GM12878 (cell line): ENCODE measurements around the gene CLSTN2. TPM values are rescaled to one million over a fixed set of nuclear protein-coding genes. Genes with fewer than 3 reads are reported as not detected.

ENCODE experiments used
- ATAC-seq: fragments of 200-7000 bp; cut with Tn5 transposase; 3 replicates; pipeline ENCODE4 v1.9.1; 2020; ENCODE audit warnings: mild to moderate bottlenecking, moderate library complexity
- BruUV-seq: library from RNA; stranded (reverse); fragments of 400-500 nt; replicated peaks from 2 replicates; lab custom pipeline; 2021; lab: Mats Ljungman, UMichigan
- CTCF ChIA-PET: fragments of 300-600 bp; sonication (Branson Sonifier 250); formaldehyde crosslinking; extraction: SDS; loops from one replicate; lab custom pipeline; 2021; ENCODE audit warnings: inconsistent platforms; lab: Yijun Ruan, JAX
- POLR2A ChIA-PET: fragments of 350-600 bp; formaldehyde crosslinking; extraction: SDS; loops from one replicate; lab custom pipeline; 2021; ENCODE audit warnings: inconsistent platforms; lab: Charles Lee
- RAD21 ChIA-PET: fragments of 300-600 bp; sonication (Branson Sonifier 250); formaldehyde crosslinking; loops from one replicate; lab custom pipeline; 2023; ENCODE audit warnings: antibody characterized with exemption; ENCODE audit not compliant: unreplicated experiment; lab: Charles Lee
- SMC1A ChIA-PET: fragments of 300-600 bp; sonication (Branson Sonifier 250); formaldehyde crosslinking; loops from one replicate; lab custom pipeline; 2023; ENCODE audit not compliant: unreplicated experiment, uncharacterized antibody; lab: Charles Lee
- DNase-seq: peaks from one replicate; pipeline ENCODE4 v3.0.0-alpha.2; 2011; ENCODE audit warnings: low read depth, low spot score
- FAIRE-seq: peaks from 3 replicates; lab custom pipeline; 2011; peaks lifted over from hg19 to GRCh38; lab: Jason Lieb, UNC
- H2AFZ ChIP-seq: 2 replicates; pipeline ENCODE4 v1.6.0; 2011; ENCODE audit warnings: low read depth, low read length, control low read depth; ENCODE audit not compliant: control insufficient read depth
- H3K27ac ChIP-seq: 2 replicates; pipeline ENCODE4 v1.5.1; 2011; ENCODE audit warnings: control low read depth; ENCODE audit not compliant: control insufficient read depth, insufficient read depth
- H3K27me3 ChIP-seq, 2 experiments: replicated peaks in 1 of 2; 2 replicates each; pipeline versions ENCODE4 v1.6.0 to v1.6.1; 2011; ENCODE audit warnings: low read length in 1 of 2; ENCODE audit not compliant: control insufficient read depth in 2 of 2, insufficient read depth in 2 of 2
- H3K36me3 ChIP-seq, 2 experiments: 2 replicates each; pipeline ENCODE4 v1.5.1; 2011; ENCODE audit warnings: low read length in 1 of 2; ENCODE audit not compliant: control insufficient read depth in 2 of 2, insufficient read depth in 2 of 2
- H3K4me1 ChIP-seq: 2 replicates; pipeline ENCODE4 v1.6.1; 2011; ENCODE audit warnings: mild to moderate bottlenecking, low read length, moderate library complexity, mixed read lengths; ENCODE audit not compliant: control insufficient read depth, insufficient read depth
- H3K4me2 ChIP-seq: 2 replicates; pipeline ENCODE4 v1.6.0; 2011; ENCODE audit warnings: control low read depth; ENCODE audit not compliant: control insufficient read depth, insufficient read depth
- H3K4me3 ChIP-seq: fragments of 200-600 bp; sonication (generic); 2 replicates; pipeline ENCODE4 v1.5.1; 2016
- H3K79me2 ChIP-seq: 2 replicates; pipeline ENCODE4 v1.6.0; 2011; ENCODE audit warnings: low read length; ENCODE audit not compliant: control insufficient read depth, insufficient read depth
- H3K9ac ChIP-seq: 2 replicates; pipeline ENCODE4 v1.8.0; 2011; ENCODE audit warnings: low read length, control low read depth, mixed read lengths; ENCODE audit not compliant: control insufficient read depth, insufficient read depth
- H3K9me3 ChIP-seq: replicated peaks from 3 replicates; pipeline ENCODE4 v1.5.1; 2011; ENCODE audit warnings: mild to moderate bottlenecking, low read length; ENCODE audit not compliant: control insufficient read depth, insufficient read depth
- H4K20me1 ChIP-seq: 2 replicates; pipeline ENCODE4 v1.6.0; 2011; ENCODE audit not compliant: control insufficient read depth, insufficient read depth
- CBFB ChIP-seq: IDR thresholded peaks from 2 replicates; pipeline ENCODE4 v1.6.1; 2016; ENCODE audit warnings: antibody characterized with exemption, low read depth
- EED ChIP-seq: sonication (generic); IDR thresholded peaks from 2 replicates; pipeline ENCODE4 v1.6.1; 2016; ENCODE audit warnings: antibody characterized with exemption, low read depth
- IKZF2 ChIP-seq, 2 experiments: fragments of 450-650 bp; IDR thresholded peaks; 2 replicates each; pipeline ENCODE4 v1.6.1; 2017; ENCODE audit warnings: mild to moderate bottlenecking in 2 of 2, moderate library complexity in 2 of 2
- IRF4 ChIP-seq: IDR thresholded peaks from 2 replicates; pipeline ENCODE4 v1.6.1; 2011; ENCODE audit warnings: low read depth, low read length
- NR2F1 ChIP-seq: fragments of 450-650 bp; conservative IDR thresholded peaks from 2 replicates; pipeline ENCODE4 v1.6.1; 2017; ENCODE audit warnings: mild to moderate bottlenecking
- PAX8 ChIP-seq: fragments of 450-650 bp; IDR thresholded peaks from 2 replicates; pipeline ENCODE4 v1.6.1; 2017; ENCODE audit warnings: mild to moderate bottlenecking, moderate library complexity
- POLR2A ChIP-seq: IDR thresholded peaks from 2 replicates; pipeline ENCODE4 v1.6.1; 2011; ENCODE audit warnings: low read depth, mild to moderate bottlenecking, low read length
- RFX5 ChIP-seq: IDR thresholded peaks from 2 replicates; pipeline ENCODE4 v1.6.1; 2011; ENCODE audit warnings: low read depth, low read length, improper control_type of control experiment
- RUNX3 ChIP-seq: IDR thresholded peaks from 2 replicates; pipeline ENCODE4 v1.6.1; 2012; ENCODE audit warnings: low read length, inconsistent platforms
- SRF ChIP-seq, 2 experiments: IDR thresholded peaks; 2 replicates each; pipeline ENCODE4 v1.6.1; 2011; ENCODE audit warnings: low read depth in 2 of 2, low read length in 2 of 2, mild to moderate bottlenecking in 1 of 2, moderate library complexity in 1 of 2
- ZBTB33 ChIP-seq: fragments of 450-650 bp; IDR thresholded peaks from 2 replicates; pipeline ENCODE4 v1.6.1; 2017; ENCODE audit warnings: mild to moderate bottlenecking
- WGBS: methylation state at CpG from one replicate; pipeline ENCODE4 v1.1.6; 2016; ENCODE audit warnings: low lambda C conversion rate; ENCODE audit not compliant: insufficient replicate concordance, insufficient coverage; ENCODE audit errors: missing lambda C conversion rate; 5-methylcytosine and 5-hydroxymethylcytosine counted together
- in situ Hi-C: fragments of 300-500 bp; cut with MboI; formaldehyde crosslinking; loops from 9 replicates; pipeline ENCODE4 v1.14.3; 2018; ENCODE audit warnings: mixed read lengths
- intact Hi-C: fragments of 100-400 bp; cut with micrococcal nuclease; formaldehyde crosslinking; loops from one replicate; pipeline ENCODE4 v1.14.2; 2022; ENCODE audit not compliant: unreplicated experiment
- polyA plus RNA-seq, 11 experiments: library from polyadenylated mRNA; depleted of rRNA in 4 of 11; unstranded in 6 of 11; stranded (reverse) in 5 of 11; fragments of >200 nt; fragmentation: Nextera tagmentation in 4 of 11; fragmentation: Illumina TruSeq in 1 of 11; extraction: Ambion mirVana in 4 of 11; extraction: Trizol in 1 of 11; gene quantifications; 1 replicate in 1 of 11; 2 replicates in 10 of 11; pipeline versions ENCODE4 v1.2.1 to v1.2.3, GENCODE V29; 2011 to 2016; ENCODE audit warnings: inconsistent platforms in 2 of 11, missing spikeins in 2 of 11, low read depth in 1 of 11
- total RNA-seq, 4 experiments: library from RNA; depleted of rRNA in 3 of 4; stranded (reverse); fragments of >200 nt in 3 of 4; fragmentation: Illumina TruSeq in 1 of 4; extraction: Trizol in 1 of 4; gene quantifications; 2 replicates each; pipeline versions ENCODE4 v1.2.1 to v1.2.3, GENCODE V29; 2013 to 2021
- TF ChIP-seq, protein P1 (sequence below): IDR thresholded peaks from 2 replicates; pipeline ENCODE4 v1.6.1; 2012; ENCODE audit warnings: mild to moderate bottlenecking, low read depth, low read length
- TF ChIP-seq, protein P2 (sequence below): IDR thresholded peaks from 2 replicates; pipeline ENCODE4 v1.6.1; 2011; ENCODE audit warnings: low read depth, mild to moderate bottlenecking, low read length, moderate library complexity, borderline replicate concordance; ENCODE audit errors: extremely low read depth
- TF ChIP-seq, protein P3 (sequence below): fragments of 450-650 bp; IDR thresholded peaks from 2 replicates; pipeline ENCODE4 v1.6.1; 2017; ENCODE audit warnings: low read depth, mild to moderate bottlenecking, moderate library complexity
- TF ChIP-seq, protein P4 (sequence below): fragments of 450-650 bp; IDR thresholded peaks from 2 replicates; pipeline ENCODE4 v1.6.1; 2017; ENCODE audit warnings: mild to moderate bottlenecking, moderate library complexity

CLSTN2 gene
- total and polyA plus RNA-seq, 10 of the 15 experiments (the other 5 are each of a cell fraction or from before 2014, with no cell fraction given) = under 0.01 to 0.10 (median under 0.01) TPM; not detected in 5

DNA sequence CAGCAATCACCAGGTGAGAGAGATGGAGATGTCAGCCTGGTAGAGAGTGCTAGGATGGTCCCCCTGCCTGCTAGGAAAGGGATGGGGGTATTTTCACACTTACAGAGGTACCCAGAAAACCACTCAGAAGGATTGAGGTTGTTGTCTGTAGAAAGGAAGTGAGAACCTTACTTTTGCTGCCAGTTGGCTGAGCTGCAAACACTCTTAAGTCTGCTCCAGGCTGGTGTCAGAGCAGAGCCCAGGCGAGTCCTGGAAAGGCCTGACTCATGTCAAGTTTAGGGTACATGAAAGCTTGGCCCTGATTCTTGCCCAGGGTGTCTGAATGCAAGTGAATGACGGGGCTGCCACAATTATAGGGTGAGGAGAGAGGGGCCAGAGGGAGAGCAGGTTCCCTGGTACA is 528.4 kb downstream of the CLSTN2 start:
- Histone ChIP-seq H3K27ac (no peak overlapping the region), H3K27me3 (peaks cover 0 to 5% of the 10 kb centered on the region in 2 experiments; a peak in 2 of 4 replicates), H3K79me2 (no peaks in the 10 kb centered on the region), H2AFZ (no peak overlapping the region), H4K20me1 (no peaks in the 10 kb centered on the region), H3K9me3 (no peaks in the 10 kb centered on the region), H3K4me1 (no peaks in the 10 kb centered on the region), H3K36me3 (no peaks in the 10 kb centered on the region), H3K4me2 (no peak overlapping the region), H3K4me3 (no peak overlapping the region), H3K9ac (no peak overlapping the region)
- RAD21 ChIA-PET = no interaction called here
- BruUV-seq = no TSS peak
- in situ Hi-C loops (no loop called here), intact Hi-C loops (no loop called here)
- CTCF ChIA-PET = no interaction called here
- no peak for ATAC-seq
- POLR2A ChIA-PET = no interaction called here
- FAIRE-seq = no peak
- 0% methylated on average over 2 of the region's 2 CpGs for WGBS
- SMC1A ChIA-PET = no interaction called here
- no peak for DNase-seq
- no peak for TF ChIP-seq RUNX3
- no peak for TF ChIP-seq ZBTB33
- TF ChIP-seq, protein P1, sequence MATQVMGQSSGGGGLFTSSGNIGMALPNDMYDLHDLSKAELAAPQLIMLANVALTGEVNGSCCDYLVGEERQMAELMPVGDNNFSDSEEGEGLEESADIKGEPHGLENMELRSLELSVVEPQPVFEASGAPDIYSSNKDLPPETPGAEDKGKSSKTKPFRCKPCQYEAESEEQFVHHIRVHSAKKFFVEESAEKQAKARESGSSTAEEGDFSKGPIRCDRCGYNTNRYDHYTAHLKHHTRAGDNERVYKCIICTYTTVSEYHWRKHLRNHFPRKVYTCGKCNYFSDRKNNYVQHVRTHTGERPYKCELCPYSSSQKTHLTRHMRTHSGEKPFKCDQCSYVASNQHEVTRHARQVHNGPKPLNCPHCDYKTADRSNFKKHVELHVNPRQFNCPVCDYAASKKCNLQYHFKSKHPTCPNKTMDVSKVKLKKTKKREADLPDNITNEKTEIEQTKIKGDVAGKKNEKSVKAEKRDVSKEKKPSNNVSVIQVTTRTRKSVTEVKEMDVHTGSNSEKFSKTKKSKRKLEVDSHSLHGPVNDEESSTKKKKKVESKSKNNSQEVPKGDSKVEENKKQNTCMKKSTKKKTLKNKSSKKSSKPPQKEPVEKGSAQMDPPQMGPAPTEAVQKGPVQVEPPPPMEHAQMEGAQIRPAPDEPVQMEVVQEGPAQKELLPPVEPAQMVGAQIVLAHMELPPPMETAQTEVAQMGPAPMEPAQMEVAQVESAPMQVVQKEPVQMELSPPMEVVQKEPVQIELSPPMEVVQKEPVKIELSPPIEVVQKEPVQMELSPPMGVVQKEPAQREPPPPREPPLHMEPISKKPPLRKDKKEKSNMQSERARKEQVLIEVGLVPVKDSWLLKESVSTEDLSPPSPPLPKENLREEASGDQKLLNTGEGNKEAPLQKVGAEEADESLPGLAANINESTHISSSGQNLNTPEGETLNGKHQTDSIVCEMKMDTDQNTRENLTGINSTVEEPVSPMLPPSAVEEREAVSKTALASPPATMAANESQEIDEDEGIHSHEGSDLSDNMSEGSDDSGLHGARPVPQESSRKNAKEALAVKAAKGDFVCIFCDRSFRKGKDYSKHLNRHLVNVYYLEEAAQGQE = no peak
- no peak for TF ChIP-seq IKZF2 (IDR thresholded peaks at IDR 0.05)
- TF ChIP-seq, protein P2, sequence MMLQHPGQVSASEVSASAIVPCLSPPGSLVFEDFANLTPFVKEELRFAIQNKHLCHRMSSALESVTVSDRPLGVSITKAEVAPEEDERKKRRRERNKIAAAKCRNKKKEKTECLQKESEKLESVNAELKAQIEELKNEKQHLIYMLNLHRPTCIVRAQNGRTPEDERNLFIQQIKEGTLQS = no peak
- no peak for TF ChIP-seq SRF (IDR thresholded peaks at IDR 0.05; ENCODE audit: low read depth in 2 of 2, low read length in 2 of 2)
- TF ChIP-seq, protein P3, sequence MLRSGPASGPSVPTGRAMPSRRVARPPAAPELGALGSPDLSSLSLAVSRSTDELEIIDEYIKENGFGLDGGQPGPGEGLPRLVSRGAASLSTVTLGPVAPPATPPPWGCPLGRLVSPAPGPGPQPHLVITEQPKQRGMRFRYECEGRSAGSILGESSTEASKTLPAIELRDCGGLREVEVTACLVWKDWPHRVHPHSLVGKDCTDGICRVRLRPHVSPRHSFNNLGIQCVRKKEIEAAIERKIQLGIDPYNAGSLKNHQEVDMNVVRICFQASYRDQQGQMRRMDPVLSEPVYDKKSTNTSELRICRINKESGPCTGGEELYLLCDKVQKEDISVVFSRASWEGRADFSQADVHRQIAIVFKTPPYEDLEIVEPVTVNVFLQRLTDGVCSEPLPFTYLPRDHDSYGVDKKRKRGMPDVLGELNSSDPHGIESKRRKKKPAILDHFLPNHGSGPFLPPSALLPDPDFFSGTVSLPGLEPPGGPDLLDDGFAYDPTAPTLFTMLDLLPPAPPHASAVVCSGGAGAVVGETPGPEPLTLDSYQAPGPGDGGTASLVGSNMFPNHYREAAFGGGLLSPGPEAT = no peak
- no peak for TF ChIP-seq PAX8
- no peak for TF ChIP-seq POLR2A
- TF ChIP-seq, protein P4, sequence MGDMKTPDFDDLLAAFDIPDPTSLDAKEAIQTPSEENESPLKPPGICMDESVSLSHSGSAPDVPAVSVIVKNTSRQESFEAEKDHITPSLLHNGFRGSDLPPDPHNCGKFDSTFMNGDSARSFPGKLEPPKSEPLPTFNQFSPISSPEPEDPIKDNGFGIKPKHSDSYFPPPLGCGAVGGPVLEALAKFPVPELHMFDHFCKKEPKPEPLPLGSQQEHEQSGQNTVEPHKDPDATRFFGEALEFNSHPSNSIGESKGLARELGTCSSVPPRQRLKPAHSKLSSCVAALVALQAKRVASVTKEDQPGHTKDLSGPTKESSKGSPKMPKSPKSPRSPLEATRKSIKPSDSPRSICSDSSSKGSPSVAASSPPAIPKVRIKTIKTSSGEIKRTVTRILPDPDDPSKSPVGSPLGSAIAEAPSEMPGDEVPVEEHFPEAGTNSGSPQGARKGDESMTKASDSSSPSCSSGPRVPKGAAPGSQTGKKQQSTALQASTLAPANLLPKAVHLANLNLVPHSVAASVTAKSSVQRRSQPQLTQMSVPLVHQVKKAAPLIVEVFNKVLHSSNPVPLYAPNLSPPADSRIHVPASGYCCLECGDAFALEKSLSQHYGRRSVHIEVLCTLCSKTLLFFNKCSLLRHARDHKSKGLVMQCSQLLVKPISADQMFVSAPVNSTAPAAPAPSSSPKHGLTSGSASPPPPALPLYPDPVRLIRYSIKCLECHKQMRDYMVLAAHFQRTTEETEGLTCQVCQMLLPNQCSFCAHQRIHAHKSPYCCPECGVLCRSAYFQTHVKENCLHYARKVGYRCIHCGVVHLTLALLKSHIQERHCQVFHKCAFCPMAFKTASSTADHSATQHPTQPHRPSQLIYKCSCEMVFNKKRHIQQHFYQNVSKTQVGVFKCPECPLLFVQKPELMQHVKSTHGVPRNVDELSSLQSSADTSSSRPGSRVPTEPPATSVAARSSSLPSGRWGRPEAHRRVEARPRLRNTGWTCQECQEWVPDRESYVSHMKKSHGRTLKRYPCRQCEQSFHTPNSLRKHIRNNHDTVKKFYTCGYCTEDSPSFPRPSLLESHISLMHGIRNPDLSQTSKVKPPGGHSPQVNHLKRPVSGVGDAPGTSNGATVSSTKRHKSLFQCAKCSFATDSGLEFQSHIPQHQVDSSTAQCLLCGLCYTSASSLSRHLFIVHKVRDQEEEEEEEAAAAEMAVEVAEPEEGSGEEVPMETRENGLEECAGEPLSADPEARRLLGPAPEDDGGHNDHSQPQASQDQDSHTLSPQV = no peak
- no peak for TF ChIP-seq IRF4
- TF ChIP-seq NR2F1 = no peak
- no peak for TF ChIP-seq CBFB
- TF ChIP-seq EED = no peak
- TF ChIP-seq RFX5 = no peak
